ENCODE data around the gene GPR141. TPM values are rescaled to one million over a fixed set of nuclear protein-coding genes. Genes with fewer than 3 reads are reported as not detected.

Gene GPR141
- total and polyA plus RNA-seq, 9 of the 15 experiments (the other 6 are each of a cell fraction or from before 2014, with no cell fraction given): not detected

DNA sequence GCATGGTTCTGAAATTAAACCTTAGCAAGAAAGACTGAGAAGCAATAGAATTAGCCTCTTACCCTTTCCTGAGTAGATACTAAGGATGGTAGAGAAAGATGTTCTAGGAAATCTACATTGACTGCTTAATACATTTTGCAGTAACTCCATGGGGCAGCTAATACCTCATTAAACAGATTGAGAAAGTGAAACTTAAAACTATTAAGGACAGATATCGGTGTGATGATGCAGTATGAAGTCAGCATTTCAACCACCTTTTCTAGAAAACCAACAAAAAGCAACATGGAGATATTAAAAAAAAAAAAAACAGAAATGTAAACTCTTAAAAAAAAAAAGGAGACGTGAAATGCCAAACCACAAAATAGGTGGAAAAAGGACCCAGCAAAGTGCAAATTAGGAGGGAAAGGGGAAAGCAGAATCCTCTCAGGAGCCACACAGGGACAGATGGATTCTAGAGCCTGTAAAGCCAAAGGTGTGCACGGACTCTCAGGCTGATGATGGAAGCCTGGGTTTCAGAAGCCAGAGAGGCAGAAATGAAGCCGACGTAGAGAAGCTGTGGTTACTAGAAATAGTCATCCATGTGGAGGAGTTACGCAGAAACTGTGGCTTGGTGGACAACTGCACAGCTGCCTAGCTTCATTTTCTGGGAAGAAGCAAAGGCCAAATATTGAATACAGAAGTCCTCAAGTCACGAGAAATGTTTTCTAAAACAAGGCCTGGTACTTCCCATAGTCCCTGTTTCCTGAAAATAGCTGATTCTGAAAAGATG is 38.1 kb upstream of the GPR141 start:
- H3K27ac ChIP-seq (ENCODE audit: extremely low read depth, low read depth, low read length): no peak overlapping the region
- H3K4me3 ChIP-seq: no peak overlapping the region
- TF ChIP-seq ZNF561 (CRISPR knock-in tag; conservative IDR thresholded peaks at IDR 0.05): no peak
- no peak for TF ChIP-seq RBM25 (IDR thresholded peaks at IDR 0.05; ENCODE audit: low read depth, low read length, severe bottlenecking)
- TF ChIP-seq CHD2 (IDR thresholded peaks at IDR 0.05; ENCODE audit: low read depth, low read length): no peak
- TF ChIP-seq, protein P1, sequence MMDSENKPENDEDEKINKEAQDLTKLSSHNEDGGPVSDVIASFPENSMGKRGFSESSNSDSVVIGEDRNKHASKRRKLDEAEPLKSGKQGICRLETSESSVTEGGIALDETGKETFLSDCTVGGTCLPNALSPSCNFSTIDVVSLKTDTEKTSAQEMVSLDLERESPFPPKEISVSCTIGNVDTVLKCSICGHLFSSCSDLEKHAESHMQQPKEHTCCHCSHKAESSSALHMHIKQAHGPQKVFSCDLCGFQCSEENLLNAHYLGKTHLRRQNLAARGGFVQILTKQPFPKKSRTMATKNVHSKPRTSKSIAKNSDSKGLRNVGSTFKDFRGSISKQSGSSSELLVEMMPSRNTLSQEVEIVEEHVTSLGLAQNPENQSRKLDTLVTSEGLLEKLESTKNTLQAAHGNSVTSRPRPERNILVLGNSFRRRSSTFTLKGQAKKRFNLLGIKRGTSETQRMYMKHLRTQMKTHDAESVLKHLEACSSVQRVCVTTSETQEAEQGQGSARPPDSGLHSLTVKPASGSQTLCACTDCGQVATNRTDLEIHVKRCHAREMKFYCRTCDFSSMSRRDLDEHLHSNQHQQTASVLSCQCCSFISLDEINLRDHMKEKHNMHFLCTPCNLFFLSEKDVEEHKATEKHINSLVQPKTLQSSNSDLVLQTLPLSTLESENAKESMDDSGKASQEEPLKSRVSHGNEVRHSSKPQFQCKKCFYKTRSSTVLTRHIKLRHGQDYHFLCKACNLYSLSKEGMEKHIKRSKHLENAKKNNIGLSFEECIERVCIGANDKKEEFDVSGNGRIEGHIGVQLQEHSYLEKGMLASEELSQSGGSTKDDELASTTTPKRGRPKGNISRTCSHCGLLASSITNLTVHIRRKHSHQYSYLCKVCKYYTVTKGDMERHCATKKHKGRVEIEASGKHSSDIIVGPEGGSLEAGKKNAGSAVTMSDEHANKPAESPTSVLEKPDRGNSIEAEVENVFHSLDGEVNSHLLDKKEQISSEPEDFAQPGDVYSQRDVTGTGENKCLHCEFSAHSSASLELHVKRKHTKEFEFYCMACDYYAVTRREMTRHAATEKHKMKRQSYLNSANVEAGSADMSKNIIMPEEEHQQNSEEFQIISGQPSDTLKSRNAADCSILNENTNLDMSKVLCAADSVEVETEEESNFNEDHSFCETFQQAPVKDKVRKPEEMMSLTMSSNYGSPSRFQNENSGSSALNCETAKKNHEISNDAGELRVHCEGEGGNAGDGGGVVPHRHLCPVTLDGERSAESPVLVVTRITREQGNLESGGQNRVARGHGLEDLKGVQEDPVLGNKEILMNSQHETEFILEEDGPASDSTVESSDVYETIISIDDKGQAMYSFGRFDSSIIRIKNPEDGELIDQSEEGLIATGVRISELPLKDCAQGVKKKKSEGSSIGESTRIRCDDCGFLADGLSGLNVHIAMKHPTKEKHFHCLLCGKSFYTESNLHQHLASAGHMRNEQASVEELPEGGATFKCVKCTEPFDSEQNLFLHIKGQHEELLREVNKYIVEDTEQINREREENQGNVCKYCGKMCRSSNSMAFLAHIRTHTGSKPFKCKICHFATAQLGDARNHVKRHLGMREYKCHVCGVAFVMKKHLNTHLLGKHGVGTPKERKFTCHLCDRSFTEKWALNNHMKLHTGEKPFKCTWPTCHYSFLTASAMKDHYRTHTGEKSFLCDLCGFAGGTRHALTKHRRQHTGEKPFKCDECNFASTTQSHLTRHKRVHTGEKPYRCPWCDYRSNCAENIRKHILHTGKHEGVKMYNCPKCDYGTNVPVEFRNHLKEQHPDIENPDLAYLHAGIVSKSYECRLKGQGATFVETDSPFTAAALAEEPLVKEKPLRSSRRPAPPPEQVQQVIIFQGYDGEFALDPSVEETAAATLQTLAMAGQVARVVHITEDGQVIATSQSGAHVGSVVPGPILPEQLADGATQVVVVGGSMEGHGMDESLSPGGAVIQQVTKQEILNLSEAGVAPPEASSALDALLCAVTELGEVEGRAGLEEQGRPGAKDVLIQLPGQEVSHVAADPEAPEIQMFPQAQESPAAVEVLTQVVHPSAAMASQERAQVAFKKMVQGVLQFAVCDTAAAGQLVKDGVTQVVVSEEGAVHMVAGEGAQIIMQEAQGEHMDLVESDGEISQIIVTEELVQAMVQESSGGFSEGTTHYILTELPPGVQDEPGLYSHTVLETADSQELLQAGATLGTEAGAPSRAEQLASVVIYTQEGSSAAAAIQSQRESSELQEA (IDR thresholded peaks at IDR 0.05; ENCODE audit: low read depth): no peak
- no peak for TF ChIP-seq PHF8 (IDR thresholded peaks at IDR 0.05; ENCODE audit: borderline replicate concordance, low read length)
- no peak for TF ChIP-seq ZFX (CRISPR knock-in tag; IDR thresholded peaks at IDR 0.05)
- no peak for TF ChIP-seq HDAC8 (tag; IDR thresholded peaks at IDR 0.05)
- TF ChIP-seq CHD4 (IDR thresholded peaks at IDR 0.05; ENCODE audit: insufficient read depth, insufficient replicate concordance, low read depth, low read length, poor library complexity, severe bottlenecking): no peak
- TF ChIP-seq ZNF41 (CRISPR knock-in tag; conservative IDR thresholded peaks at IDR 0.05): no peak
- TF ChIP-seq HDAC1 (IDR thresholded peaks at IDR 0.05): no peak
- no peak for TF ChIP-seq CBX3 (IDR thresholded peaks at IDR 0.05; ENCODE audit: borderline replicate concordance in 1 of 2, low read length in 2 of 2)
- H3K4me2 ChIP-seq (ENCODE audit: insufficient read depth, low read length): no peak overlapping the region
- intact Hi-C loops (cut with micrococcal nuclease) (no loop called here), in situ Hi-C loops (cut with MboI) (no loop called here)
- H4K20me1 ChIP-seq (replicated peaks; ENCODE audit: control insufficient read depth, insufficient read depth, low read length): no peaks in the 10 kb centered on the region
- H3K36me3 ChIP-seq (ENCODE audit: control insufficient read depth, insufficient read depth, low read length): no peaks in the 10 kb centered on the region
- no peaks in the 10 kb centered on the region for H3K9me3 ChIP-seq (replicated peaks; ENCODE audit: control insufficient read depth, insufficient read depth, low read depth, low read length)
- no peaks in the 10 kb centered on the region for H3K79me2 ChIP-seq (ENCODE audit: control insufficient read depth, insufficient read depth, low read length)
- H3K9me1 ChIP-seq (ENCODE audit: control insufficient read depth, insufficient read depth, low read length): no peaks in the 10 kb centered on the region
- no peak overlapping the region for H3K9ac ChIP-seq (ENCODE audit: insufficient read depth in 1 of 2, low read depth in 2 of 2, low read length in 2 of 2)
- CTCF ChIA-PET (ENCODE audit: low intra/inter-chr PET ratio): interaction anchor here (0.6 kb wide), 1 partner anchor 68 kb away, joined by 4 read pairs; no protein-coding TSS in a partner anchor
- POLR2A ChIA-PET: no interaction called here
- no peak overlapping the region for H2AFZ ChIP-seq (ENCODE audit: low read depth, low read length)
- 0% methylated on average over 7 of the region's 7 CpGs for WGBS (ENCODE audit: insufficient coverage, low coverage, missing lambda C conversion rate)
- BruUV-seq (replicated peaks): no TSS peak
- no peaks in the 10 kb centered on the region; a peak in 1 of 5 replicates for H3K4me1 ChIP-seq (replicated peaks in 1 of 2; ENCODE audit: control insufficient read depth in 2 of 2, insufficient read depth in 2 of 2, low read length in 2 of 2)
- no peak for ATAC-seq
- no peak for DNase-seq (ENCODE audit: extremely low read depth in 1 of 4, low spot score in 3 of 4)
- FAIRE-seq: no peak
- H3K27me3 ChIP-seq (ENCODE audit: control insufficient read depth in 2 of 2, insufficient read depth in 2 of 2, low read length in 2 of 2): no peaks in the 10 kb centered on the region

Measured in K562 (cell line).